NT2/D1 (cell line): ENCODE measurements around the gene WAS.

ENCODE experiments used
- DNase-seq: peaks from one replicate; pipeline ENCODE4 v3.0.0-alpha.2; 2011; ENCODE audit warnings: low read depth, low spot score
- H3K27me3 ChIP-seq: 2 replicates; pipeline ENCODE4 v1.6.0; 2011; ENCODE audit warnings: mild to moderate bottlenecking; ENCODE audit not compliant: insufficient read length, insufficient read depth
- H3K36me3 ChIP-seq: 2 replicates; pipeline ENCODE4 v1.6.1; 2011; ENCODE audit warnings: mild to moderate bottlenecking, low read length, mixed read lengths; ENCODE audit not compliant: insufficient read depth, insufficient read length
- H3K4me1 ChIP-seq: 2 replicates; pipeline ENCODE4 v1.5.1; 2011; ENCODE audit not compliant: insufficient read depth, insufficient read length
- H3K4me3 ChIP-seq: 2 replicates; pipeline ENCODE4 v1.5.1; 2011; ENCODE audit warnings: low read depth; ENCODE audit not compliant: insufficient read length
- H3K9ac ChIP-seq: 2 replicates; pipeline ENCODE4 v1.6.0; 2011; ENCODE audit warnings: low read depth; ENCODE audit not compliant: insufficient read length
- H3K9me3 ChIP-seq: 2 replicates; pipeline ENCODE4 v1.5.1; 2011; ENCODE audit warnings: mild to moderate bottlenecking, low read length; ENCODE audit not compliant: insufficient read depth
- SUZ12 ChIP-seq: IDR thresholded peaks from 2 replicates; pipeline ENCODE4 v1.6.1; 2011; ENCODE audit not compliant: insufficient read length, insufficient read depth; ENCODE audit errors: extremely low read depth
- YY1 ChIP-seq: IDR thresholded peaks from 2 replicates; pipeline ENCODE4 v1.6.1; 2011; ENCODE audit not compliant: insufficient read length, insufficient read depth
- ZNF274 ChIP-seq: IDR thresholded peaks from 2 replicates; pipeline ENCODE4 v1.6.1; 2011; ENCODE audit warnings: mild to moderate bottlenecking, low read depth, low read length

WAS gene

GRCh38 chrX:48736303-48736702, 52.7 kb downstream of the WAS start:
- Histone ChIP-seq H3K36me3 (no peaks in the 10 kb centered on the region), H3K4me3 (no peak overlapping the region), H3K9ac (peak overlapping the region; percentile 29), H3K27me3 (no peaks in the 10 kb centered on the region), H3K9me3 (no peaks in the 10 kb centered on the region), H3K4me1 (peaks cover 3% of the 10 kb centered on the region)
- TF ChIP-seq YY1, result no peak
- TF ChIP-seq SUZ12, result no peak
- TF ChIP-seq ZNF274, result no peak
- no peak for DNase-seq

- H3K27me3 ChIP-seq, result no peaks in the 10 kb centered on the region
- no peak for TF ChIP-seq ZNF274
- TF ChIP-seq SUZ12, result no peak
- TF ChIP-seq YY1, result no peak
- H3K9ac ChIP-seq, result peak overlapping the region; percentile 29
- H3K4me1 ChIP-seq, result peaks cover 3% of the 10 kb centered on the region
- peak overlapping the region; percentile 21 for H3K4me3 ChIP-seq
- DNase-seq, result no peak
- H3K36me3 ChIP-seq, result no peaks in the 10 kb centered on the region
- no peaks in the 10 kb centered on the region; the same call in 1 of the 2 replicates for H3K9me3 ChIP-seq
These were observed 53.2 kb downstream of the WAS start for GRCh38 chrX:48736878-48737212.

DNA sequence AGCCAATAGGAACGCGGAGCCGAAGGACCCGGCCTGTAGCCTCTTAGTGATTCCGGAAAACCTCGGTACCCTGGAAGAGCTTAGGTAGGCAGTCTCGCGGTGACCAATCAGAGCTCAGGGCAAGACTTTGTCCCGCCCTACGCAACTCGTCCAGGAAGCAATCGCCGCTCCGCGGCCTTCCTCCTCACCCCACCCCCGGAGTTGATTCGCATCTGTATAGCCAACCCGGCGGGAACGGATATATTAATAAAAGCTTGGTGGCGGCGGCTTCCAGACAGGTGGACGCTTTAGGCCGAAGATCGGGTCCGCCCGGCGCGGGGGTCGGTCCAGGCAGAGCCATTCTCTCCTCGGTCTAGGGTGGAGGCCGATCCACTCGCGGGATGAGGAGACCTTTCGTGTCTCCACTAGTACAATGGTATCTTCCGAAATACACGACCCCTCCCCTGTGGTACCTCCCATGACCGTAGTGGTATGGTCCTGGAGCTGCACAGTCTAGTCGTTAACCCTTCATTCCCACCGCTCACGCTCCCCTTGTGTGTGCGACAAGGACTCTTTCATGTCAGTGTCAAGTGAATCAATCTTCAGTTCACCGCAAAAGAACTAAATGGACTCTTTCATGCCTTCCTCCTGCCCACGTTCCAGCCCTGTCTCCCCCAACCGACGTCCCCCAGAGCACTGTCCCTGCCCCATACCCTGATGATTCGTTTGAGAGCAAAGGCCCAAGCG, 53.8 kb downstream of the WAS start:
- Histone ChIP-seq H3K4me3 (peak overlapping the region; percentile 61), H3K27me3 (no peaks in the 10 kb centered on the region), H3K9ac (peak overlapping the region; percentile 89), H3K4me1 (peaks cover 3% of the 10 kb centered on the region), H3K36me3 (no peaks in the 10 kb centered on the region), H3K9me3 (no peaks in the 10 kb centered on the region; the same call in 1 of the 2 replicates)
- peak; percentile 98 for DNase-seq
- TF ChIP-seq YY1 (no peak), ZNF274 (no peak), SUZ12 (no peak)

DNA sequence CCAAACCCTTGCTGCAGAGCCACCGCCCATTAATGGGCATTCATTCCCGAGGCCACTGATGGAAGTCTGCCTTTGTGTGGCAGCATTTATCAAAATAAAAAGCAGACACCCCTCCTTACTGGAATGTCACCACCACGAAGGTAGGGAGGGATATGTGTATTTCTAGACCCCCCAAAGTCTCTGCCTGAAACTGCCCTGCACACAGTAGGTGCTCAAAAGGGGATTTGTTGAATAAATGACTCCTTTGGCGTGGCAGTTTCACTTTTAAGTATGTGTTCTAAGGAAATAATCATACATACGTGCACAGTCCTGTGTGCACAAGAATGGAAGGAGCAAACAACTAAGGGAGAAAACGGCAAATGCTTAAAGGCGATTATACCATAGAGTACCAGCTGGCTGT, 54.3 kb downstream of the WAS start:
- H3K4me3 ChIP-seq, result peak overlapping the region; percentile 61
- no peak for DNase-seq
- TF ChIP-seq YY1 (no peak), ZNF274 (no peak), SUZ12 (no peak)
- H3K9me3 ChIP-seq, result no peaks in the 10 kb centered on the region; the same call in 1 of the 2 replicates
- H3K36me3 ChIP-seq, result no peaks in the 10 kb centered on the region
- peak overlapping the region; percentile 89 for H3K9ac ChIP-seq
- no peaks in the 10 kb centered on the region for H3K27me3 ChIP-seq
- peaks cover 3% of the 10 kb centered on the region for H3K4me1 ChIP-seq
